ENCODE measurements around the gene DEAF1.
"Not testable (repeated sequence)": the region's sequence is repeated elsewhere in the genome, so short reads cannot be mapped to it uniquely, and the experiment has no call there.

DEAF1 gene

DNA sequence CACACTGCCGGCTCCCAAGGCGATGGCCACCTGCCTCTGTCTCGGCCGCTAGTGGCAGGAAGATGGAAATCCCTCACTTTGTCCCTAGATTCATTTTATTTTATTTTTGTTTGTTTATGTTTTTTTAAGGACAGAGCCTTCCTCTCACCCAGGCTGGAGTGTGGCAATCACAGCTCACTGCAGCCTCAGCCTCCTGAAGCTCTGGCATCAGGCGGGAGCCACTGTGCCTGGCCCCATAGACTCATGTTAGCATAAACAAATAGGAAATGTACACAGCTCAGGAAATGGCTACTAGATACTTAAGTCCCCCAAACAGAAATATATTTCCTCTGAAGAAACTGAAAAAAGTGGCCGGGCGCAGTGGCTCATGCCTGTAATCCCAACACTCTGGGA lies 4.1 kb upstream of the DEAF1 start:
- no peak for DNase-seq

GRCh38 chr11:698493-699115 lies 3.6 kb upstream of the DEAF1 start:
- no peak for DNase-seq

DNA sequence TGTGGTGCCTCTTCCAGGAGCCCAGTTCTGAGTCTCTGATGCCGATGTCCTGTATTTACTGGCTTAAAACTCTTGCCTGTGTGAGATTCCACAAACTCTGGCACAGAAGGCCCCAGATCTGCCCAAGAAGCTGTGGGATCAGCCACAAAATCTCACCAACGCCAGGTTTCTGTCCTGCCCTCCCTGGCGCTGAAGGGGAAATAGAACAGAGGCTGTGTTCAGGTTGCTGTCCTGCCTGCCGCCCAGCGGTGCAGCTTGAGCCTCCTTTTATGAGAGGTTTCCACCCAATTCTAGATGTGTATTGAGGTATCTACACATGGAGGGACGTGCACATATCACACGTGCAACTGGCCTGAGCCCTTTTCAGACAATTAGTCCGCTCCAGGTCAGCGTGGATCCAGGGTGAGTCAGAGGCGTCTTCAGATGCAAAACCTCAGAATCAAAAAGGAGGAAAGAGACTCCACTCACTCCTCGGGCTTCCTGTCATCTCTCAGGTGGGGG lies 2.8 kb upstream of the DEAF1 start:
- no peak for DNase-seq

DNA sequence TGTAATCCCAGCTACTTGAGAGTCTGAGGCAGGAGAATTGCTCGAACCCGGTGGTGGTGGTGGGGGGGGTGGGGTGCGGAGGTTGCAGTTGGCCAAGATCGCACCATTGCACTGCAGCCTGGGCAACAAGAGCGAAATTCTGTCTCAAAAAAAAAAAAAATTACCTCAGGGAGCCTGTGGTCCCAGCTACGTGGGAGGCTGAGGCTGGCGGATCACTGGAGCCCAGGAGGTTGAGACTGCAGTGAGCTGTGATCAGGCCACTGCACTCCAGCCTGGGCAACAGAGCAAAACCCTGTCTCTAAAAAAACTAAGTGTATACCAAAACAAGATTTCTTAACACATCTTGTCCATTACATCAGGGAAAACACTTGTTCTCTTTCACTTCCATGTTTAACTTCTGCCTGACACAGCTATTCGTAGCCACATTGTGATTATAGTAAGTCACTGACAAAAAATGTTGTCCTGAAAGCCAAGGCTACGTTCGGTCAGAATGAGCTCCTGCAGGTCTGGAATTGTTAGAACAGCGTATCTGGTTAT lies 2.0 kb upstream of the DEAF1 start:
- no peak for DNase-seq

DNA sequence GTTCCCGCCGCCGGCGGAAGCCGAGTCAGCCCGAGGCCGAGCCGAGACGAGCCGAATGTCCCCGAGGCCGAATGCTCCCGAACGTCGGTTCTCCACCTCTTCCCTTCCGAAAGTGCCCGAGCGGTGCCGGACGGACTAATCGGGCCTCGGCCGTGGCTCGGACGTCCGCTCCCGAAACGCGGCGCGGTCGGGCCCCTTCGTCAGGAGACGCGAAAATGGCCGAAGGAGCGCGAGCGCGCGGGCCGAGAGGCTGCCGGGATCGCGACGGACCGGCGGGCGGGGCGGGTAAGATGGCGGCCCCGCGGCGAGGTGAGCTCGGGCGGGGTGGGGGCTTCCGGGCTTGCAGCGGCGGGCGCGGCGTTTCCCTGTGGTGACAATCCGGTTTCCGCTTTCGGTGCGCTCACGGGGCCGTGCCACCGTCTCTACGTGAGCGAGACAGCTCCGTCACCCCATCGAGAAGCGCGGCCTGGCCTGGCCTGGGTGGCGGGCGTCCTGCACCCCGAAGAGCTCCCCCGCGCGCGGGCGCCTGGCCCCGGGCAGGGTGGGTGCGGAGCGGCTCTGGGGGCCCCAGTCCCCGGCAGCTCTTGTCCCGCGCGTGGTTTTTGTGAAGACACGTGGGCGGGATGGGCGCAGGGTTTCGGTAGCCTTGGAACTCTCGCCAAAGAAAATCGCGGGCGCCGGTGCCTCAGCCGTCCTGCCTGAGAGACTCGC lies 671 bp upstream of the DEAF1 start, which contains the start of gene TMEM80:
TSS of gene TMEM80 (plus strand) at position 279 of the 711 bp plus-strand sequence. CDS start at position 291, 12 bp downstream.
- peak; percentile 90 to 97 for DNase-seq

GRCh38 chr11:695288-695537 lies 191 bp upstream of the DEAF1 start:
- DNase-seq = no peak

- no peak for DNase-seq
Measured at GRCh38 chr11:693887-694562, 997 bp downstream of the DEAF1 start.

GRCh38 chr11:693415-693831 lies 1.6 kb downstream of the DEAF1 start:
- DNase-seq = no peak

DNA sequence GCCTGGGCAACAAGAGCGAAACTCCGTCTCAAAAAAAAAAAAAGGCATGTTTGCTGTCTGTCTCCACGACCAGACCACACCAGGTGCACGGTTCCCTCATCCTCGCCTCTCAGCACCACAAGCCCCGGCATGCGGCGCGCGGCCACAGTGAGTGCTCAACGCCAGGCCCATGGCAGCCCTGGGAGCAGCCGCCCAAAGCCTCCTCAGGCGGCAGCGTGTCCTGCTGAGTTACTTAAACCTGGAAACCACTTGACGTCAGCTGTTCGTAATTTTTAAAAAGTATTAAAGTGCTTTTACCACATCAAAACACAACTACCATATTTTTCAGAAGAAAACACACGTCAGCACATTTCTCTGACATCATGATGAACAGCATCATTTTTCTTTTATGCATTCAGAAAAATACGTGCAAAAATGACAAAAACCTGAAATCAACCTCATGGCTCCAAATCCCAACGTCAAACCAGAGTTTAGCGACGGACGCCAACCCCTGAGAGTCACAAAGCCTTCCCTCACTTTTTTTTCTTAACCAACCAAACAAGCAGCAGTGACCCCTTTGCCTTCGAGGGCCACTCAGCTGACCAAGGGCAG lies 2.1 kb downstream of the DEAF1 start:
- DNase-seq = no peak

DNA sequence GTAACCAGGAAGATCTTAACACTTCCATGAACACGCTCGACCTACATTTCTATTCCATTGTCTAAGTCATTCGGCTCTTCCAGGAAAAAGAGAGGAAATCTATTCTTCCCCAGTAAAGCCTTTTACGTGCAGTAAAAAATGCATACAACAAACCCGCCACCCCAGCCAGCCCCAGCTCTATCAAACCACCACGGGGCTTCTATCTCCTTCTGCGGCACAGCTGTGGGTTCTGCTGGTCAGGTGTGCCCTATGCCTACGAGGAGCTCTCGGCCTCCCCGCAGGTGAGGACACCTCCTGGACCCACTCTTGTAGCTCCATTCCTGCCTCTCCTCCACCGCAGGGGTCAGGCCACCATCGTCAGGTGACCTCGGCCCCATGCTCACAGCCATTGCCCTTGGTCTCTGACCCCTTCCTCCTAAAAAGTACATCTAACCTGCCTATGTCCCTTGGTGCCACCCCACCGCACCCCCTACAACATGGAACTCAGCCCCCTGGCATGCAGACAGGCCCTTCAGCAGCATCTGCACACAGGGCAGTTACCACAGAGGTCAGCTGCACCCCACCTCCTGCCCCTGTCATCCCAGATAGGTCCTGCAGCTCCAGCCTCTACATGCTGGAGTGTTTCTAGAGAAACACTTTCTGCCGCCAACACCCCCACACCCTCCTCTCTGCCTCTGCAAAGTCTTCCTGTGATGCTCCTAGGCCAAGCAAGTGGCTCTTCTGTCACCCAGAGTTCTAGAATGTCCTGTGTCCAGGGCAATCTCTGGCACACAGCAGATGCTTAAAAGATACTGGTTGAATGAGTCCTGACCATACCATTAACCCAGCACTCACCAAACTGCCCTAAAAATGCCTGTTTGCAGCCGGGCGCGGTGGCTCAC lies 3.1 kb downstream of the DEAF1 start:
- DNase-seq = no peak

GRCh38 chr11:690738-691633 lies 4.0 kb downstream of the DEAF1 start:
- DNase-seq = no peak

DNA sequence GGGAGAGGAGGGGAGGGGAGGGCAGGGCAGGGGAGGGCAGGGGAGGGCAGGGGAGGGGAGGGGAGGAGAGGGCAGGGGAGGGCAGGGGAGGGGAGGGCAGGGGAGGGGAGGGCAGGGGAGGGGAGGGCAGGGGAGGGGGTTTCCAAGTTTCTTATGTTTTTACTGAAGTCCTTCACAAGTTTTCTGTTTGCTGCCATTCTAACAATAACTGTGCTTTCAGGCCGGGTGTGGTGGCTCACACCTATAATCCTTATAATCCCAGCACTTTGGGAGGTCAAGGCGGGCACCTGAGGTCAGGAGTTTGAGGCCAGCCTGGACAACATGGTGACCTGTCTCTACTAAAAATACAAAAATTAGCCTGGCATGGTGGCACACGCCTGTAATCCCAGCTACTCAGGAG lies 4.8 kb downstream of the DEAF1 start:
- DNase-seq = not testable (repeated sequence)

DNA sequence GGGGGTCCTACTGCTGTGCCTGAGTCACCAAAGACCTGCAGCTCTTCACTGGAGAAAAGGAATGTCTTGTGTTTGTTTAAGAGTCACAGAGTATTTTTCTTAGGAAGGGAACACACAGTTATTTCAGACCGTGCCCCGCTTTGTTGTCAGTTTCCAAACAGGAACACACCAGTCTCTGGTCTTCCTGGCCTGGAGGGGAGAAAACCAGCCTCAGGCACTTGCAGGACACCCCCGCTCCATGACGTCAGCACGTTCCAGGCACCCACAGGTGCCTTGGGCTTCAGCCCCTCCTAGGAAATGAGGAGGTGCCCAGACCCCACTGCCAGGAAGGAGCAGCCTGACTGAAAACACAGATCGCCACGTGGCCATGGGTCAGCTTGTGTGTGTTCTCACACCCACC lies 5.4 kb downstream of the DEAF1 start:
- no peak for DNase-seq

DNA sequence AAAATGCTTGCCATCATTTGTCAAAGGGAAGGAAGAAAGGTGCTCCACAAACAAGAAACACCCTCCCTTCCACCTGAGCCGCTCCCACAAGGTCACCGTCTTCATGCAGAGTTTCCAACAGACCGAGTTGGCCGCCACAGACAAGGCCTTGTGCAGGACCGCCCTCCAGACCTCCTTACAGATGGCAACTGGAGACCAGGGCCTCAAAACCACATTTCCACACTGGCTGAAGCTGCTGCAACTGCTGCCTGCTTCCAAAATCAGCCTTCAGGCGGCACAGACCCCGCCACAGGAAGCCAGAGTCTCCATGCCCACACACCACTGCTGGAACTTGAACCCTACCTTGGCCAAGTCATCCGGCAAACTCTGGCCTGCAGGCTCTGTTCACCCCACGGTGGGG lies 6.3 kb downstream of the DEAF1 start:
- no peak for DNase-seq

DNA sequence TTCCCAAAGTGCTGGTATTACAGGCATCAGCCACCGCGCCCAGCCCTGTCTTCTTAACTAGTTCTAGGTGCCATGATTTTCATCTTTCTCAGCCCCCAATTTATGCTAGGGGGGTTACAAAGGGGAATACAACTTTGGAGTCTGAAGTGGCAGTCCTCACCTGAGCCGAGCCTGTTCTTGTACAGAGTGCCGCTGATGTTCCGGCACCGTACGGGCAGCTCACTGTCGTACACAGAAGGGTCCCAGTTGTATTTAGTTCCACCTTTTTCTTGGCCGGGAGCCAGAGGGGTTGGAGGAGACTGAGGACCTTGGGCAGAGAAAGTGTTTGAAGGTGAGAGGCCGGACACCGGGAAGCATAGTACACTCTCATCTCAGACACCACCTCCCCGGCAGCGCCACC lies 7.3 kb downstream of the DEAF1 start:
- no peak for DNase-seq

DNA sequence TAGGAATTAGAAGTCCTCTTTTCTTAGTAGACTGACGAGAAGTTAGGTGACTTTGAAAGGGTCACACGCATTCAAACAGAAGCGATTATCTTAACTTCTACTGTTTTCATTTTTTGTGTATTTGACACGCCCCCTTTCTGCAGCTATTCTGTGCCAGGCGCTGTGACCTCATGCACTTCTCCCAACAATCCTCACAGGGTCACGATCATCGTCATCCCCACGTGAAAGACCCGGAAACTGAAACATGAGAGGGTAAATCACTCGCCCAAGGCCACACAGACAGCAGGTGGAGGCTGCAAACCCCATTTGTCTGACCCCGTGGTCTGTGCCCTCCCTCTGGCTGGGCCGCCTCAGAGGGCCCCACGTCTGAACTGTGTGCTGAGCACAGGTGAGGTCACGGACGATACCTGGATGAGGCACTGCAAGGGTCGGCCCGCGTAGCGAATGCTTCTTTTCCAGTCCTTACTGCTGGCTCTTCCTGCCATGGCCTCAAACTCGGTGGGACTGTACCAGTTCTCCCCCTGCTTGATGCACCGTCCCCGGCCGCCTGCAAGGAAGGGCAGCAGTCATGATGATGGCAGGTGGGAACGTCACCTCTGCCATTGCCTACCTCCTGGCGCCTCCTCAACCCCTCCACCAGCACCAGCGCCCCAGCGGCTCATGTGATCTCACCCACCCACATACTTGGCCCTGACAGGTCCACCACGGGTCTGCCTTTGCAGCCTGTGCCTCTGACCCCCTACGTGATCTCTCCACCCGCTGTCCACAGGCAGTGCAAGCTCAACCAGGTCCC lies 8.4 kb downstream of the DEAF1 start:
- DNase-seq = no peak

DNA sequence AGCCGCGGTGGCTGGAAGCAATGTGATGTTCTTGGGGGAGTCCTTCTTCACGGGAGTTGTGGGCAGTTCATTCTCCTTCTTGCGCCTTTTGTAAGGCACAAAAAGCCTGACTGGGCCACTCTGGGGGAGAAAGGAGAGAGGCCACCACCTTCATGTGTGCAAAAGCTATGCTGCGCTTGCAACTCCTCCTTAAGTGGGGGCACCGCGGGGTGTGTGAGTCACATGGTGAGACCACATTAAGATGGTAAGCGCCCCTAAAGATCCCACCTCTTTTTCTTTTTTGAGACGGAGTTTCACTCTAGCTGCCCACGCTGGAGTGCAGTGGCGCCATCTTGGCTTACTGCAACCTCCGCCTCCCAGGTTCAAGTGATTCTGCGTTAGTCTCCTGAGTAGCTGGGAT lies 14.1 kb downstream of the DEAF1 start:
- DNase-seq = no peak

- no peak for DNase-seq
Measured at GRCh38 chr11:680476-680875, 14.5 kb downstream of the DEAF1 start.

DNA sequence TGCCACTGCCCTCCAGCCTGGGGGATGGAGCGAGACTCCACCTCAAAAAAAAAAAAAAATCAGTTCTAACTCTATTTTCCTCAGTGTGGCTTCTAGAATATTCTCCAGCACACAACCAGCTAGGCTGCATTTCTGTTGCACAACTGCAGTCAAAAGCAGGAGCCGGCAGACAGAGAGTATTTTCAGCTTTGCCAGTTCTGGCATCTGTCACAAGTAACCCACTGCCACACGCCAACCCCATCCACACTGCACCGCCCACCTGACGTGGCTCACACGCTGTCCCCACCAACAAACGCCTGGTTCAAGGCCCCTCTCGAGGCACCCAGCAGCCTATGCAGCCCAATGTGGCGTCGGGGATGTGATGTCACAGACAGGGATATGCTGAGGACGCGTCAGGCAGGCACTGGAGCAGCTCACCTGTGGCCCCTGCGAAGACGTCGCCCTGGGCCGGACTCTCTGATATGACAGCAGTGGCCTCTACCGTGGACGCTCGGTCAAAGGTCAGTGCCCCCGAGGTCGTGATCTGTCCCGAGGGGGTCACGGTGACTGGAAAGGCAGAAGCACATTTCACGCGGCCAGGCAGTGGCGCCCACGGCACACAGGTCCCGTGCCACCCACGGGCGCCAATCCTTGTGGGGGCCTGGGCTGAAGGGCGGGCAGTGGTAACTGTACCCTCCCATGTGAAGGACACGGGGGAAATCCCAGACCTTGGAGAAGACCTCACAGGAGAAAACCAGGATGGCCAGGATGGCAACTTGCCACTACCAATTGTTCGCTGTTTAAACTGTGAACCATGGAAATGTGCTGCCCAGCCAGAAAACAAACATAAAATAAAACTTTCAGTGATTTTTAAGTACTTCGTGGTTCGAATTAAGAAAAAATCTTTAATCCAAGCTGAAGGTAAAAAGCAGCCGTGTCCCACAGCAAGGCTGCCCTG lies 15.5 kb downstream of the DEAF1 start:
- DNase-seq = no peak
